Measurements from ENCODE around the gene BAHCC1. TPM values are rescaled to one million over a fixed set of nuclear protein-coding genes. Genes with fewer than 3 reads are reported as not detected.

BAHCC1 gene
- polyA plus RNA-seq, 1 donor from 2014 or later, result 14.2 TPM

GRCh38 chr17:81499601-81499970 is 104.3 kb downstream of the BAHCC1 start:
- Histone ChIP-seq H3K9me2 (ENCODE audit: insufficient read depth, low read length) (no peaks in the 10 kb centered on the region), H3K4me2 (ENCODE audit: low read length) (no peak overlapping the region), H4K20me1 (ENCODE audit: insufficient read depth) (no peaks in the 10 kb centered on the region), H3K79me2 (replicated peaks; ENCODE audit: insufficient read depth, low read length) (no peaks in the 10 kb centered on the region), H2AFZ (ENCODE audit: low read depth, low read length) (no peak overlapping the region), H3K36me3 (ENCODE audit: insufficient read depth, low read length) (no peaks in the 10 kb centered on the region), H3K27me3 (ENCODE audit: insufficient read depth, low read depth, low read length) (no peaks in the 10 kb centered on the region), H3F3A (ENCODE audit: insufficient read depth, low read length, poor library complexity, severe bottlenecking) (no peaks in the 10 kb centered on the region), H3K27ac (ENCODE audit: low read length) (no peak overlapping the region), H3K9ac (ENCODE audit: low read length) (no peak overlapping the region), H3K9me3 (ENCODE audit: low read length) (no peaks in the 10 kb centered on the region), H3K4me3 (ENCODE audit: low read length) (no peak overlapping the region)
- TF ChIP-seq CTCF (IDR thresholded peaks at IDR 0.05; ENCODE audit: poor library complexity, severe bottlenecking) (no peak), POLR2AphosphoS5 (IDR thresholded peaks at IDR 0.05) (no peak), RAD21 (conservative IDR thresholded peaks at IDR 0.05) (no peak), SMC3 (conservative IDR thresholded peaks at IDR 0.05; ENCODE audit: poor library complexity) (no peak), EP300 (conservative IDR thresholded peaks at IDR 0.05; ENCODE audit: poor library complexity, severe bottlenecking) (no peak), TAF1 (IDR thresholded peaks at IDR 0.05; ENCODE audit: low read depth) (no peak), EZH2 (IDR thresholded peaks at IDR 0.05; ENCODE audit: borderline replicate concordance, insufficient read depth, low read length, poor library complexity, severe bottlenecking) (no peak), REST (IDR thresholded peaks at IDR 0.05; ENCODE audit: borderline replicate concordance) (no peak), MXI1 (conservative IDR thresholded peaks at IDR 0.05; ENCODE audit: poor library complexity, severe bottlenecking) (no peak)

- Histone ChIP-seq H3K4me2 (ENCODE audit: low read length) (no peak overlapping the region), H3K9me2 (ENCODE audit: insufficient read depth, low read length) (no peaks in the 10 kb centered on the region), H3K79me2 (replicated peaks; ENCODE audit: insufficient read depth, low read length) (peaks cover 2% of the 10 kb centered on the region), H3K27me3 (ENCODE audit: insufficient read depth, low read depth, low read length) (no peaks in the 10 kb centered on the region), H4K20me1 (ENCODE audit: insufficient read depth) (no peaks in the 10 kb centered on the region), H3K36me3 (ENCODE audit: insufficient read depth, low read length) (no peaks in the 10 kb centered on the region), H3K4me3 (ENCODE audit: low read length) (no peak overlapping the region), H3K9me3 (ENCODE audit: low read length) (no peaks in the 10 kb centered on the region), H2AFZ (ENCODE audit: low read depth, low read length) (no peak overlapping the region), H3F3A (ENCODE audit: insufficient read depth, low read length, poor library complexity, severe bottlenecking) (no peaks in the 10 kb centered on the region), H3K9ac (ENCODE audit: low read length) (no peak overlapping the region), H3K27ac (ENCODE audit: low read length) (no peak overlapping the region)
- no peak for TF ChIP-seq EZH2 (IDR thresholded peaks at IDR 0.05; ENCODE audit: borderline replicate concordance, insufficient read depth, low read length, poor library complexity, severe bottlenecking)
- TF ChIP-seq SMC3 (conservative IDR thresholded peaks at IDR 0.05; ENCODE audit: poor library complexity), result no peak
- no peak for TF ChIP-seq EP300 (conservative IDR thresholded peaks at IDR 0.05; ENCODE audit: poor library complexity, severe bottlenecking)
- no peak for TF ChIP-seq MXI1 (conservative IDR thresholded peaks at IDR 0.05; ENCODE audit: poor library complexity, severe bottlenecking)
- TF ChIP-seq TAF1 (IDR thresholded peaks at IDR 0.05; ENCODE audit: low read depth), result no peak
- TF ChIP-seq RAD21 (conservative IDR thresholded peaks at IDR 0.05), result no peak
- no peak for TF ChIP-seq REST (IDR thresholded peaks at IDR 0.05; ENCODE audit: borderline replicate concordance)
- no peak for TF ChIP-seq POLR2AphosphoS5 (IDR thresholded peaks at IDR 0.05)
- TF ChIP-seq CTCF (IDR thresholded peaks at IDR 0.05; ENCODE audit: poor library complexity, severe bottlenecking), result no peak
These were observed 104.8 kb downstream of the BAHCC1 start for GRCh38 chr17:81500047-81500446.
